PC-3 (cell line): ENCODE measurements around the gene XAGE1B. TPM values are rescaled to one million over a fixed set of nuclear protein-coding genes. Genes with fewer than 3 reads are reported as not detected.
"Not testable (repeated sequence)": the region's sequence is repeated elsewhere in the genome, so short reads cannot be mapped to it uniquely, and the experiment has no call there.

Experiments
- ATAC-seq: fragments of 200-7000 bp; cut with Tn5 transposase; 2 replicates; pipeline ENCODE4 v1.9.1; 2020; ENCODE audit warnings: mild to moderate bottlenecking, moderate library complexity
- Bru-seq: library from RNA; stranded (reverse); fragments of 400-500 nt; gene quantifications from one replicate; lab custom pipeline; 2021; lab: Mats Ljungman, UMichigan
- BruChase-seq, 2 experiments: library from RNA; stranded (reverse); fragments of 400-500 nt; gene quantifications; one replicate each; lab custom pipeline; 2021; lab: Mats Ljungman, UMichigan
- BruUV-seq: library from RNA; stranded (reverse); fragments of 400-500 nt; replicated peaks from 2 replicates; lab custom pipeline; 2021; lab: Mats Ljungman, UMichigan
- CTCF ChIA-PET: fragments of 300-600 bp; sonication (Branson Sonifier 250); formaldehyde crosslinking; loops from one replicate; lab custom pipeline; 2022; ENCODE audit warnings: antibody characterized with exemption; lab: Charles Lee
- POLR2A ChIA-PET: fragments of 300-600 bp; sonication (Branson Sonifier 250); formaldehyde crosslinking; loops from one replicate; lab custom pipeline; 2022; ENCODE audit warnings: antibody characterized with exemption; ENCODE audit not compliant: unreplicated experiment; lab: Charles Lee
- DNase-seq: peaks from one replicate; pipeline ENCODE4 v3.0.0-alpha.2; 2015
- H2AFZ ChIP-seq: fragments of 300-600 bp; sonication (generic); 2 replicates; pipeline ENCODE4 v1.6.0; 2016; ENCODE audit warnings: antibody characterized with exemption, low read length
- H3F3A ChIP-seq: fragments of 300-600 bp; sonication (generic); one replicate; pipeline ENCODE4 v1.6.0; 2017; ENCODE audit warnings: antibody characterized with exemption, low read length, control low read depth, mild to moderate bottlenecking; ENCODE audit not compliant: unreplicated experiment
- H3K27ac ChIP-seq: fragments of 300-600 bp; sonication (generic); 2 replicates; pipeline ENCODE4 v1.5.1; 2016; ENCODE audit warnings: mild to moderate bottlenecking, low read length
- H3K27me3 ChIP-seq: fragments of 300-600 bp; sonication (generic); 2 replicates; pipeline ENCODE4 v1.6.1; 2016; ENCODE audit warnings: low read length, mixed read lengths
- H3K36me3 ChIP-seq: fragments of 300-600 bp; sonication (generic); 2 replicates; pipeline ENCODE4 v1.6.1; 2016; ENCODE audit warnings: low read depth, mixed run types, low read length, mixed read lengths
- H3K4me1 ChIP-seq: fragments of 300-600 bp; sonication (generic); 2 replicates; pipeline ENCODE4 v1.5.1; 2016; ENCODE audit warnings: low read length; ENCODE audit not compliant: insufficient read depth
- H3K4me2 ChIP-seq: fragments of 300-600 bp; sonication (generic); 2 replicates; pipeline ENCODE4 v1.6.0; 2016; ENCODE audit warnings: low read length
- H3K4me3 ChIP-seq: fragments of 300-600 bp; sonication (generic); 2 replicates; pipeline ENCODE4 v1.5.1; 2016; ENCODE audit warnings: mild to moderate bottlenecking, low read length, mixed read lengths
- H3K79me2 ChIP-seq: fragments of 300-600 bp; sonication (generic); 2 replicates; pipeline ENCODE4 v1.6.1; 2017; ENCODE audit warnings: low read length, mixed read lengths
- H3K9ac ChIP-seq: fragments of 300-600 bp; sonication (generic); 2 replicates; pipeline ENCODE4 v1.6.0; 2016; ENCODE audit warnings: mild to moderate bottlenecking, low read length
- H3K9me2 ChIP-seq: fragments of 300-600 bp; sonication (generic); replicated peaks from 2 replicates; pipeline ENCODE4 v1.6.1; 2016; ENCODE audit warnings: mixed run types, low read length, mixed read lengths
- H3K9me3 ChIP-seq: fragments of 300-600 bp; sonication (generic); 2 replicates; pipeline ENCODE4 v1.6.1; 2016; ENCODE audit warnings: low read length, mixed read lengths
- H4K20me1 ChIP-seq: fragments of 300-600 bp; sonication (generic); 2 replicates; pipeline ENCODE4 v1.6.1; 2016; ENCODE audit warnings: low read length, mixed read lengths
- EZH2 ChIP-seq: fragments of 300-600 bp; sonication (generic); IDR thresholded peaks from one replicate; pipeline ENCODE4 v1.6.1; 2017; ENCODE audit warnings: antibody characterized with exemption, mild to moderate bottlenecking, low read length; ENCODE audit not compliant: unreplicated experiment
- EZH2phosphoT487 ChIP-seq: fragments of 300-600 bp; sonication (generic); IDR thresholded peaks from 2 replicates; pipeline ENCODE4 v1.6.1; 2018; ENCODE audit warnings: mild to moderate bottlenecking, antibody characterized with exemption, low read length, borderline replicate concordance
- intact Hi-C: fragments of 100-400 bp; cut with micrococcal nuclease; formaldehyde crosslinking; loops from 2 replicates; pipeline ENCODE4 v1.9.0; 2023
- long read RNA-seq: library from polyadenylated mRNA; unstranded; transcript quantifications from one replicate; pipeline ENCODE4 v2.0.0, GENCODE V29; 2021; ENCODE audit not compliant: unreplicated experiment
- total RNA-seq: library from RNA; depleted of rRNA; stranded (reverse); fragments of >200 nt; gene quantifications from 2 replicates; pipeline ENCODE4 v1.2.3, GENCODE V29; 2014; rRNA removed
- TF ChIP-seq, protein P1 (sequence below): fragments of 300-600 bp; sonication (generic); conservative IDR thresholded peaks from 2 replicates; pipeline ENCODE4 v1.5.1; 2017; ENCODE audit warnings: antibody characterized with exemption, low read depth, mild to moderate bottlenecking, low read length

Gene XAGE1B, protein sequence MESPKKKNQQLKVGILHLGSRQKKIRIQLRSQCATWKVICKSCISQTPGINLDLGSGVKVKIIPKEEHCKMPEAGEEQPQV
- total RNA-seq (not detected in 2 replicates), Bru-seq, nascent RNA (not detected), BruChase-seq, experiment 1, labeled RNA remaining after a 6-hour chase (not detected), BruChase-seq, experiment 2, labeled RNA remaining after a 2-hour chase (not detected)
- long read RNA-seq: 0 reads

DNA sequence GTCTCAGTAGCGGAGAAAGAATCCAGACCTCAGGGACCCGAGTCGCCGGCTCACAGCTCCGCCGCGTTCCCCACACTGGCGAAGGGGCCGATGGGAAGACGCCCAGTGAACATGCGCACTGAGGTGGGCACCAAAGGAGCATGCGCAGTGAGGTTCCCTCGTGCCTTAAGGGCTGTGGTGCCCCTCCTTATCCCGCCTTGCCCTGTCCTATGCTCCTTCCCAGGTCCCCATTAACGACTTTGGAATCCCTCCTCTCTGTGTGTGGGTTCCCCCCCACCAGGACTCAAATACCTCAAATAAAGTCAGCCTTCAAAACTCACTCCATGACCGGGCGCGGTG is at the start of gene XAGE1B:
XAGE1B (minus strand) TSS at position 77 of the 339 bp plus-strand sequence. CDS start 1,536 bp downstream, outside the sequence.
- BruUV-seq, H3K9me2 ChIP-seq, H3K36me3 ChIP-seq, H3K9me3 ChIP-seq, H3K79me2 ChIP-seq, H3K9ac ChIP-seq, H3K27me3 ChIP-seq, H3F3A ChIP-seq, CTCF ChIA-PET, ATAC-seq, H2AFZ ChIP-seq, H3K4me3 ChIP-seq, DNase-seq, intact Hi-C loops, H3K4me2 ChIP-seq, H3K27ac ChIP-seq, H4K20me1 ChIP-seq, H3K4me1 ChIP-seq, POLR2A ChIA-PET: not testable (repeated sequence)

DNA sequence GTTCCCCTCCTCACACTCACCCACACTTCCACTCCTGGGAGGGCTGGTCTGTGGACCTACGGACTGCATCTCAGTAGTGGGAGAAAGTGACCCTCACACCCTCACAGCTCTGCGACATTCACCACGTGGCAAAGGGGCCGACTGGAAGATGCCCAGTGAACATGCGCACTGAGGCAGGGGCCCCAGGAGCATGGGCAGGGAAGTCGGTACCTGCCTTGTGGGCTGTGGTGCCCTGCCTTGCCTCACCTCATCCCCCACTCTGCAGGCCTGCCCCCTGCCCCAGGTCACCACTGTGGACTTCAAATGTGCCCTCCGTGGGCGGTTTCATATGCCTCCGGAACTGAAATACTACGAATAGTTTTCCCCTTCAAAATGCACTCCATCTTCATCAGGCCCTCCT is 46.2 kb upstream of the XAGE1B start:
- no peak for ATAC-seq
- no peak for TF ChIP-seq EZH2phosphoT487
- TF ChIP-seq EZH2: no peak
- TF ChIP-seq, protein P1, sequence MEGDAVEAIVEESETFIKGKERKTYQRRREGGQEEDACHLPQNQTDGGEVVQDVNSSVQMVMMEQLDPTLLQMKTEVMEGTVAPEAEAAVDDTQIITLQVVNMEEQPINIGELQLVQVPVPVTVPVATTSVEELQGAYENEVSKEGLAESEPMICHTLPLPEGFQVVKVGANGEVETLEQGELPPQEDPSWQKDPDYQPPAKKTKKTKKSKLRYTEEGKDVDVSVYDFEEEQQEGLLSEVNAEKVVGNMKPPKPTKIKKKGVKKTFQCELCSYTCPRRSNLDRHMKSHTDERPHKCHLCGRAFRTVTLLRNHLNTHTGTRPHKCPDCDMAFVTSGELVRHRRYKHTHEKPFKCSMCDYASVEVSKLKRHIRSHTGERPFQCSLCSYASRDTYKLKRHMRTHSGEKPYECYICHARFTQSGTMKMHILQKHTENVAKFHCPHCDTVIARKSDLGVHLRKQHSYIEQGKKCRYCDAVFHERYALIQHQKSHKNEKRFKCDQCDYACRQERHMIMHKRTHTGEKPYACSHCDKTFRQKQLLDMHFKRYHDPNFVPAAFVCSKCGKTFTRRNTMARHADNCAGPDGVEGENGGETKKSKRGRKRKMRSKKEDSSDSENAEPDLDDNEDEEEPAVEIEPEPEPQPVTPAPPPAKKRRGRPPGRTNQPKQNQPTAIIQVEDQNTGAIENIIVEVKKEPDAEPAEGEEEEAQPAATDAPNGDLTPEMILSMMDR: no peak
- intact Hi-C loops: no loop called here

DNA sequence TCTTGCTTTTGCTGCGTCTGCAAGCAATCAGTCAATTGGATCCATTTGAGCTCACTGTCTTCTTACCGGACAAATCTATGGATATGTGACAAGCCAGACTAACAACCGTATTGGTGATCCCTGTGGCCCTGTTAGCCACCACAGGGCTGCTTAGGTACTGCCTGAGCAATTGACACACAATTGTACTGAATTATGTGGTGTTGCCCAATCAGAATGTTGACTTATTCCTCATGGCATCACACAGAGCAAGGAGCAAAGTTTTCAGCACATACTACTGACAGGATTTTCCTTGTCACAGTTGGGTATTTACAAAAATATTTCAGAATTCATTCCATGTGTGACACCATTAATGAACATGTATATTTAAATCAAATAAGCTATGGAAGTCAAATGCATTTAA is 41.3 kb upstream of the XAGE1B start:
- Histone ChIP-seq H2AFZ (no peak overlapping the region), H4K20me1 (no peaks in the 10 kb centered on the region), H3K27me3 (no peaks in the 10 kb centered on the region), H3K4me3 (no peak overlapping the region), H3K27ac (no peak overlapping the region), H3K9me3 (no peaks in the 10 kb centered on the region), H3K9ac (no peak overlapping the region), H3F3A (no peaks in the 10 kb centered on the region), H3K36me3 (no peaks in the 10 kb centered on the region), H3K4me2 (no peak overlapping the region), H3K4me1 (no peaks in the 10 kb centered on the region), H3K79me2 (no peaks in the 10 kb centered on the region), H3K9me2 (no peaks in the 10 kb centered on the region)
- POLR2A ChIA-PET: no interaction called here
- intact Hi-C loops: no loop called here
- DNase-seq (no peak), ATAC-seq (no peak)
- CTCF ChIA-PET: no interaction called here
- TF ChIP-seq EZH2: no peak
- TF ChIP-seq EZH2phosphoT487: no peak
- TF ChIP-seq, protein P1: no peak
- BruUV-seq: no TSS peak

More for the DNA sequence above, 46.2 kb upstream of the XAGE1B start:
- no peaks in the 10 kb centered on the region for H3F3A ChIP-seq
- no peak overlapping the region for H3K4me3 ChIP-seq
- H2AFZ ChIP-seq: no peak overlapping the region
- H3K9me3 ChIP-seq: no peaks in the 10 kb centered on the region
- no peaks in the 10 kb centered on the region for H3K36me3 ChIP-seq
- H3K9ac ChIP-seq: no peak overlapping the region
- no peak overlapping the region for H3K27ac ChIP-seq
- no peaks in the 10 kb centered on the region for H3K9me2 ChIP-seq
- no peak for DNase-seq
- CTCF ChIA-PET: no interaction called here
- POLR2A ChIA-PET: no interaction called here
- H3K4me2 ChIP-seq: no peak overlapping the region
- no peaks in the 10 kb centered on the region for H3K79me2 ChIP-seq
- no peaks in the 10 kb centered on the region for H3K4me1 ChIP-seq
- H3K27me3 ChIP-seq: peaks cover 13% of the 10 kb centered on the region; the same call in 1 of the 2 replicates
- no peaks in the 10 kb centered on the region for H4K20me1 ChIP-seq
- BruUV-seq: no TSS peak
